HG03520 (cell line): Measurements from ENCODE around the gene AKAP5.
A peak's percentile ranks its signal among the peaks of the same experiment; 100 is the strongest.

Experiments
- ATAC-seq: cut with Tn5 transposase; IDR thresholded peaks from one replicate; pipeline ENCODE4 v1.9.1; 2021; ENCODE audit warnings: mild to moderate bottlenecking, moderate library complexity; ENCODE audit not compliant: unreplicated experiment

Gene AKAP5

GRCh38 chr14:64459405-64460136, 5.7 kb upstream of the AKAP5 start:
- no peak for ATAC-seq

GRCh38 chr14:64461221-64461620, 4.1 kb upstream of the AKAP5 start:
- no peak for ATAC-seq

- peak; percentile 35 for ATAC-seq
Observed at GRCh38 chr14:64463195-64463594, 2.1 kb upstream of the AKAP5 start.

- ATAC-seq = no peak
Observed at GRCh38 chr14:64463873-64464272, 1.4 kb upstream of the AKAP5 start.

- no peak for ATAC-seq
Observed at GRCh38 chr14:64464651-64465050, 648 bp upstream of the AKAP5 start.

- no peak for ATAC-seq
Observed at GRCh38 chr14:64465831-64466554, 694 bp downstream of the AKAP5 start.

GRCh38 chr14:64467101-64467500, 1.8 kb downstream of the AKAP5 start:
- ATAC-seq = no peak

GRCh38 chr14:64467566-64467965, 2.3 kb downstream of the AKAP5 start:
- no peak for ATAC-seq

GRCh38 chr14:64468451-64468850, 3.2 kb downstream of the AKAP5 start:
- ATAC-seq = no peak

GRCh38 chr14:64474041-64474440, 8.7 kb downstream of the AKAP5 start:
- ATAC-seq = no peak

GRCh38 chr14:64474698-64475097, 9.4 kb downstream of the AKAP5 start:
- no peak for ATAC-seq

- no peak for ATAC-seq
Observed at GRCh38 chr14:64475585-64476273, 10.4 kb downstream of the AKAP5 start.

- ATAC-seq = no peak
Observed at GRCh38 chr14:64476438-64476837, 11.1 kb downstream of the AKAP5 start.

- no peak for ATAC-seq
Observed at GRCh38 chr14:64478634-64479250, 13.4 kb downstream of the AKAP5 start.

GRCh38 chr14:64488590-64489099, 23.3 kb downstream of the AKAP5 start:
- ATAC-seq = no peak

GRCh38 chr14:64491637-64492036, 26.3 kb downstream of the AKAP5 start:
- no peak for ATAC-seq

GRCh38 chr14:64493455-64493854, 28.2 kb downstream of the AKAP5 start:
- ATAC-seq = no peak

GRCh38 chr14:64495252-64495651, 30.0 kb downstream of the AKAP5 start:
- ATAC-seq = no peak

GRCh38 chr14:64496764-64497163, 31.5 kb downstream of the AKAP5 start:
- no peak for ATAC-seq

GRCh38 chr14:64500088-64500487, 34.8 kb downstream of the AKAP5 start:
- ATAC-seq = no peak
